ENCODE data around the gene EFNA5.

EFNA5 gene

DNA sequence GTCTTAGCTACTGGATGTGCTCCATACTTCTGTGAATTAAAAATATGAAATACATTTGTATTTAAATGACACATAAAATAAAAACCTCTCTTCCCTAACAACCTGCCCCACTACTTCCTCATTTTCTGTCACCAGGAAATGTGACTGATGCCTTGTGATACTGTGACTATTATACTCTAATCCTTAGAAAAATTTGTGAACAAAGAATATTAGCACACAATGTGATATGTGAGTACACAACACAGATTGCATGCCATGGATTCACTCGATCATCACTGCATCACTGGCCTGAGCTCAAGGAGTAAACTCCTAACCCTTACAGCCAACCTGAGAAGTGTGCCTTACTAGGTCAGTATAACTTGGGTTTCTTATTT, 281.0 kb downstream of the EFNA5 start:
- no peak for DNase-seq (ENCODE audit: low read depth)

GRCh38 chr5:107389130-107389774, 281.5 kb downstream of the EFNA5 start:
- no peak for DNase-seq (ENCODE audit: low read depth)

DNA sequence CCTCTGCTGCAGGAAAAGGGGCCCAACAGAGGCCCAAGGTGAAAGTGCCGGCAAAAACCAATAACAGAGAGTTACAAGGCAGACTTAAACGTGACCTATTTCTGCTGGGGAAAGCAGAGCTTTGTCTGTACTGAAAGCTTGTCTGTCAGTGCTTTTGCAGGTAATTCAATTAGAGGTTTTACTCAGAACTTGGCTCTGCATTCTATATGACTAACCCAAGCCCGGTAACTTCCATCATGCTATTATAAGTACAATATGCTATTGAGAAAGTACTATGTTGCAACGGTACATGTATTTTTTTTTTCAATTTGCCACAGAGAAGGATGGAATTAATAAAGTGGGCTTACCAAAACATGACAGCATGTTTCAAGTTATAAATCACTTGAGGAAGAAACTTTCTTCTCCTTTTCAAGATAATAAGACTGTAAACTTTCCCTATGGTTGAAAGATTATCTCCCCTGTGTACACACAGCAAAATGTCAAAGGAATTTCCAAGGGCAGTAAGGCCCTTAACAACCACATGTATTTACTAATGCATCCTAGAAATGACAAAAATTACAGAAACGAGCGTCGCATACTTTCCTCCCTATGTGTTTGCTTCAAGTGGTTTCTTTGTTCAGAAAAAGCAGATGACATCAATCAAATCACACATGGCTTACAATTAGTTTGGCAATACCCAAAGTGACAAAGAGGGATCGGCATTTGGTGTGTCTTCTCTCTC, 282.4 kb downstream of the EFNA5 start:
- DNase-seq (ENCODE audit: low read depth) = no peak

DNA sequence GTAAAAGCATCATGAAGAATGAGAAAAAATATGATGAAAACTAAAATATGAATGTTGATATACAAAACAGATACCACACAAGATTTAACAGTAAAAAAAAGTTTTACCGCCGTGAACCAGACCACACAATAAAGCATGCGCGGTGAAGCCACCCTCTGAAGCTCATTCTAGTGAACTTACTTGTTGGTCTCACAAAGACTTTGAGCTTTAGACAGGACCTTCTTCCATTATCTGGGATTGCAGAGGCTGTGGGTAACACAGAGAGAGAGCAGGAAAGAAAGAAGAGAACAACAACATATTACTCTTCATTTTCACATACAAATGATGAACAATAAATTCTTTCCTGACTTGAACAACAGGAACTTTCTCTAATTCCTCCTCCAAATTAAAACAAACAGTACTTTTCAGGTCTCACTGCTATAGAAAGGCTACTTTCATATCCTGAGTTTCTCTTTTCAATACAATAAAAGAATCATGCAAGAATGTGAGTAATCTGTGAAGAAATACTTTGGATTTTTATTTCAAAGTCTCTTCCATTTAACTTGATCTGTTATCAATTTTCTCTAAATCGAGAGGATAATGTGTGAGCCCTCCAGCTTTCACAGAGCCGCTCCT, 283.1 kb downstream of the EFNA5 start:
- no peak for DNase-seq (ENCODE audit: low read depth)

DNA sequence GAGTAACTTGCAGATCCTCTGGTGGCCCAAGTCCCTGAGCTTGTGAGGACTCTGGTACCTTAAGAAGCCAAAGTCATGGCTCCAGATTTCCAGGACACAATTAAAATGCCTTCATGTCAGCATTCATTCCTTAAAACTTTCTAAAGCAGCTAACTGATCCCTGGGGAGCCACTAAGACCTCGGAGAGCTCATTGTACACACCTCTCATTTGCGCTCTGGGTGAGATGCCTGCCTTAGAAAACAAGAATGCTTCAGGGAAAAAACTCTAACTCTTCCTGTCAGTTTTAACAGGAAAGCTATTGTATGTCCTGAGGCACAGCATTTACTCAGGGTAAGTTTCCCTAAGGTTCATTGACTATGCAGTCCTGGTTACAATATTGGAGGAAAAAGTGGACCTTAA, 285.0 kb downstream of the EFNA5 start:
- no peak for DNase-seq (ENCODE audit: low read depth)

DNA sequence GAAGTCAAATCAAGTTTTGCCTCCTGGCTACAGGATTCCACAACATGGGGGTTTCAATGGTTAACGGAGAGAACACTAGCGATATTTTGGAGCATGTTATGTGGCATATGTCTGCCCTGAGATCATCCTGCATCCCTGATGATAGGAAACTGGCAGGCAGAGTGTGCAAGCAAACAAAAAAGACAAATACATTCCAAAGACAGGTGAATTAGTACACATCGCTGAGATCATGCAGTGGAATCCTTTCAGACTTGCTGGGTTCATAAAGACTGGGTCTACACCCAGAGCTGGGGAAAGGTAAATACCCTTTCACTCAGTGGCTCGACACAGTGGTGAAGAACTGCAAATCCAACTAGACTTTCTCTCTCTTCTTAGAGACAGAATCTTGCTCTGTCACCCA, 286.5 kb downstream of the EFNA5 start:
- DNase-seq (ENCODE audit: low read depth) = no peak

GRCh38 chr5:107383414-107383813, 287.3 kb downstream of the EFNA5 start:
- DNase-seq (ENCODE audit: low read depth) = no peak

- no peak for DNase-seq (ENCODE audit: low read depth)
Observed at GRCh38 chr5:107381189-107381856, 289.4 kb downstream of the EFNA5 start.

GRCh38 chr5:107380654-107381053, 290.1 kb downstream of the EFNA5 start:
- no peak for DNase-seq (ENCODE audit: low read depth)

GRCh38 chr5:107378218-107378899, 292.4 kb downstream of the EFNA5 start:
- no peak for DNase-seq (ENCODE audit: low read depth)

DNA sequence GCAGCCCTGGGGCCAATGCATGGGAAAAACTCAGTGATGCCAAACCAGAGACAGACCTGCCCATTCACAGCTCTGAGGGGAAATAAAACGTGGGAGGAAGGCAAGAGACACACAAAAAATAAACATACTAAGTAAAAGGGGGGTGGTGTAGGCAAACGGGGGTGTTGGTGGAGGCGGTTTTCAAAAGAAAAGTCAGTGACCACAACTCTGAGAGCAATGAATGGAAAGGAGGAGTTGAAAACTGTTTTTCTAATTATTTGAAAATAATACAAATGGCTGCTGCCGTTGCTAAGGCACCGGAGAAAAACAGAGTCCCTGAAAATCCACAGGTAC, 293.5 kb downstream of the EFNA5 start:
- DNase-seq (ENCODE audit: low read depth) = no peak

DNA sequence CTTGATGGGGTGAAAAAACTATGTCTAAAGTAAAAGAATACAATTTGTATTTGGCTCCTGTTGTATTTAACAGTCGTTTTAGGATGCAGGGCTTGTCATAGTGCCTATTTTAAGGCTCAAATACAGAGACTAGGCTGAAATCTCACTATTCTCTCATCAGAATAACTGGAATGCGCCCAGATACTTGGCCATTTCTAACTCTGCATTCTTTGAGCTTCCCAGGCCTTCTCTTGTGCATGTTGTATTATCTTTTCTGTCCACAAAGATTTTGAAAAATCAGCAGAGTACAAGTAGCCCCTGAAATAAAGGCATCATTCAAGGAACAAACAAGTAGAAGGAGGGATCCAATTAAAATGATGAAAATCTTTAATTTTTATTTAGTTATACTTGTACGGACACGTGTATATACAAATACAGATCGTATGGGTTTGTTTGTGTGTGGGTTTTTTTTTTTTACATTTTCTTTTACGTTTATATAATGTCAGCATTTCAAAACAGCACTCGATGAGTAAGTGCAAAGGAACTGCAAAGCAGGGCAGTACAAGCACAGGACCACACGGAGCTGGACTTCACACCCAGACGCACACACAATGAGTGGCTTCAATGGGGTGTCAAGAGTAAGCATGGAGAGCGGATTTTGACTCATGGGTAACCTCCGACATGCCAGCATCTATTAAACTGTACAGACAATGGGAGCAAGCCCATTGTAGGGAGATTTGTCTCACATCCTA, 294.0 kb downstream of the EFNA5 start:
- DNase-seq (ENCODE audit: low read depth) = no peak

DNA sequence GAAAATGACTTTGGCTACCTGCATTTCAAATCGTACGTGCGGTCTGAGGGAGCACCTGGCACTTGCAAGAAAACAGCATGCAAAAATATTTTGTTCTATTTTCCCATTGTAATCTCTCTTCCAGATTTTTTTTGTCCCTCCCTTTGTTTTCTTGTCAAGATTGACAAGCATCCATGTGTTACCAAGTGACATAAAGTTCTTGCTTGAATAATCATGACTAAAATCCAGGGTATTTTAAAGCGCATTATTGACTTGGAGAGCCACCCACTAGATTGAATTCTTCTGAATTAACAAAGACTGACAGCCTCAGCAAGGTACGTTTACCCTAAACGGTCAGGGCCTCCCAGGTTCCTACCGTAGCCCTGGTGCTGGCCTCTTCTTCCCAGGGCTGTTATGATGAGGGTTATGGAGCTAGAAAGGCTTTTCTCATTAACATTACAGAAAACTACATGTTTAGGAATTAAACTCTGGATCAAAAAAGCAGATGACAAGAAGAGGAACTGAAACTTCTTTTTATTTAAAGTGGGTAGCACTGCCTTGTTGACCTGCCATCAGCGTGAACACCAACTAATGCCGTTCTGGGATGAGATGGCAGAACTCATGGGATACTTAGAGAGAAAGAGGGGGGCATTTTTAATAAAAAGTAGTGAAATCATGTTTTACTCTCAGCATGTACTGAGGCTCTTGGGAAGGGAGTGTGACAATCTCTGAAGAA, 297.0 kb downstream of the EFNA5 start:
- DNase-seq (ENCODE audit: low read depth) = no peak

GRCh38 chr5:107372723-107373450, 297.9 kb downstream of the EFNA5 start:
- no peak for DNase-seq (ENCODE audit: low read depth)

DNA sequence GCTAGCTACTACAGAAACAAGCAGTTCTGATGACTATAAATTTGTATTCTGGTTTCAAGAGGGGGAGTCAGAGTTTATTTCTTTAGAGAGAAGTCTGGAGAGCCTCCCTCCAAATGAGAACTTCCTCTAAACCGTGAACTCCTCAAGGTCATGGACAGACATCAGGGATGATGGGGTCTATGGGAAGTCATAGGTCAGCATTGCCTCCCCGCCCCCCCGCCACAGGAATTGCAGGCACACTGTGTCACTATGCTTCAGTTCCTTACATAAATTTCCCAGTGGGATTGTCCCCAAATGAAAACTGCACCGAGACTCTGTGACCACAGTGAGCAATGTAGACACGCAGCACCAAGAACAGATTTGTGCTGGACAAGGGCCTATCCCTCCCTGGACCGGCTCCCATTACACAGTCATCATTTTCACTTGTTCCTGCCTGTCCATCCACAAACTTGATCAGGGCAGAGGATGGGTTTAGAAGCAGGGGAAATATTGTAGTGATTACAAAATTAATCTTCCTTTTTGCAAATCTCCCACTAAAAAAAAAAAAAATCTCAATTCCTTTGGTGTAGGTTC, 300.3 kb downstream of the EFNA5 start:
- no peak for DNase-seq (ENCODE audit: low read depth)

DNA sequence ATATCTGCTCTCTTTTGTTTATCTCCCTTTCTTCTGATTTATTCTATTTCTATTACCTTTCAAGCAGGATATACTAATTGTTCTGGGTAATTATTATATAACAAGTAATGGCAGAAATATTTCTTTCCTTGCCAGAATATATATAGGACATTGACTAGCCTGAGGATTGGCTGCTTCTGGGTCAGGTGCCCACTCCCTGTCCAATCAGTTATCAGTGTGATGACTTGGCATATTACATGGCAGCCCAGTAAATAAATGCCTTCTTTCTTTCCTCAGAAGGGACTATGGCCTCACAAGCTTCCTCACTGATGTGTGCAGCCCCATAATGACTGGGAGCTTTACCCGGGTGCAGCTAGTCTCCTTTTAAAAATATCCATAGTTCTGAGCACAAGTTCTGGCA, 301.1 kb downstream of the EFNA5 start:
- DNase-seq (ENCODE audit: low read depth) = no peak

GRCh38 chr5:107368615-107369014, 302.1 kb downstream of the EFNA5 start:
- no peak for DNase-seq (ENCODE audit: low read depth)

DNA sequence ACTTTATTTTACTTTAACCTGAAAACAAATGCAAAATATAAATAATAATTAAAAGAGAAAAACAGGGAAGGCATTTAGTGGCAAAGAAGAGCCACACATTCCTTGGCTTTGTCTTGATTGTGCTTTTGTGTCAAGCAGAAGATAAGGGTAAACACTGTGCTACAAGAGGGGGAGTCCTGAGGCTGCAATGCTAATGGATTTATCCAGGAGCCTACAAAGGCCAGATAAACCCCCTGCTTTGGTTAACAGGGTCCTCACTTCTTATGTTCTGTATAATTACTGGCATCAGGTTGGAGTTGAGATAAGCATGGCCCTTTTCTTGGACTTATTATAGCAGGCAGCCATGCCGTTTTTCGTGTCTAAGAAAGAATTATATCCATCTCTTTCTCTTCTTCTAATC, 302.8 kb downstream of the EFNA5 start:
- DNase-seq (ENCODE audit: low read depth) = no peak

GRCh38 chr5:107367480-107367879, 303.3 kb downstream of the EFNA5 start:
- no peak for DNase-seq (ENCODE audit: low read depth)
